ENCODE measurements around the gene RDX. TPM values are rescaled to one million over a fixed set of nuclear protein-coding genes. Genes with fewer than 3 reads are reported as not detected.
A peak's percentile ranks its signal among the peaks of the same experiment; 100 is the strongest.
"Not testable (repeated sequence)": the region's sequence is repeated elsewhere in the genome, so short reads cannot be mapped to it uniquely, and the experiment has no call there.

RDX gene
- total and polyA plus RNA-seq, 2 of the 4 experiments (the other 2 are of a cell fraction), result 61.1 to 72.4 TPM

- H3K4me2 ChIP-seq (ENCODE audit: low read depth, low read length); H3K9ac ChIP-seq (ENCODE audit: low read depth, low read length); H2AK5ac ChIP-seq (ENCODE audit: low read depth, low read length); H3K23ac ChIP-seq (ENCODE audit: low read depth, low read length); H4K5ac ChIP-seq (ENCODE audit: low read depth, low read length); H3K9me3 ChIP-seq (ENCODE audit: control insufficient read depth, insufficient read depth, low read length); H2AFZ ChIP-seq (replicated peaks; ENCODE audit: low read length, poor library complexity); H4K20me1 ChIP-seq (ENCODE audit: insufficient read depth, low read length); H3K56ac ChIP-seq (ENCODE audit: extremely low read depth, insufficient read depth, low read length); H4K8ac ChIP-seq (ENCODE audit: low read depth in 2 of 2, low read length in 2 of 2); H3K14ac ChIP-seq (replicated peaks; ENCODE audit: low read depth, low read length); dilution Hi-C loops (cut with HindIII; ENCODE audit: low sequenced_read_pairs, unreplicated experiment); BruUV-seq (replicated peaks); H4K91ac ChIP-seq (ENCODE audit: insufficient read depth, low read depth, low read length); H2BK15ac ChIP-seq (ENCODE audit: low read depth, low read length); H3K27ac ChIP-seq (ENCODE audit: insufficient read depth, low read length); H3K79me1 ChIP-seq (ENCODE audit: low read depth in 1 of 2, low read length in 2 of 2); H3K36me3 ChIP-seq (ENCODE audit: control insufficient read depth, insufficient read depth, low read length); H2AK9ac ChIP-seq (replicated peaks; ENCODE audit: low read depth, low read length, poor library complexity); H3K4ac ChIP-seq (ENCODE audit: low read depth, low read length); POLR2A ChIA-PET (ENCODE audit: unreplicated experiment); H3K27me3 ChIP-seq (ENCODE audit: control insufficient read depth, insufficient read depth, low read length); H2BK20ac ChIP-seq (ENCODE audit: low read depth, low read length); H3K4me3 ChIP-seq (ENCODE audit: insufficient read depth, low read depth, low read length); H2BK120ac ChIP-seq (ENCODE audit: low read depth, low read length): not testable (repeated sequence)
- ATAC-seq (ENCODE audit: low read depth) (peak; percentile 53), DNase-seq (peak; percentile 88)
- in situ Hi-C loops (cut with MboI; ENCODE audit: low sequenced_read_pairs) (loop anchor here (25.0 kb wide), 1 partner anchor 232 kb away; no protein-coding TSS in a partner anchor), intact Hi-C loops (cut with micrococcal nuclease) (loop anchor here (10.0 kb wide), 1 partner anchor 339 kb away; no protein-coding TSS in a partner anchor)
- peaks cover 19% of the 10 kb centered on the region for H3K9me1 ChIP-seq (ENCODE audit: insufficient read depth, low read length)
- TF ChIP-seq FOS (IDR thresholded peaks at IDR 0.05; ENCODE audit: low read depth, low read length) (peak; percentile 45; the same call in 1 of the 2 replicates), RCOR1 (IDR thresholded peaks at IDR 0.05; ENCODE audit: insufficient replicate concordance, low read length) (peak; percentile 48), BHLHE40 (IDR thresholded peaks at IDR 0.05; ENCODE audit: low read depth, low read length) (peak; percentile 18; the same call in 1 of the 2 replicates)
- peak overlapping the region; percentile 32; the same call in 1 of the 2 replicates for H3K18ac ChIP-seq (ENCODE audit: low read depth, low read length)
- H3K4me1 ChIP-seq (ENCODE audit: control insufficient read depth, insufficient read depth, low read length), result peaks cover 22% of the 10 kb centered on the region
- WGBS, 2 experiments (ENCODE audit: extremely low coverage in 2 of 2, insufficient read length in 1 of 2), result no CpG with 5 or more reads among the region's 10 CpGs
- H2BK5ac ChIP-seq (ENCODE audit: low read depth, low read length, poor library complexity, severe bottlenecking), result peak overlapping the region; percentile 49
- CTCF ChIA-PET, result interaction anchor here (0.6 kb wide), 1 partner anchor 43 kb away, joined by 3 read pairs; no protein-coding TSS in a partner anchor
These were observed 102.1 kb downstream of the RDX start for GRCh38 chr11:110194211-110194766.

GRCh38 chr11:110192604-110193282, 103.7 kb downstream of the RDX start:
- H3K27me3 ChIP-seq (ENCODE audit: control insufficient read depth, insufficient read depth, low read length); H2AFZ ChIP-seq (replicated peaks; ENCODE audit: low read length, poor library complexity); H3K9me3 ChIP-seq (ENCODE audit: control insufficient read depth, insufficient read depth, low read length); BruUV-seq (replicated peaks); H3K14ac ChIP-seq (replicated peaks; ENCODE audit: low read depth, low read length); H4K8ac ChIP-seq (ENCODE audit: low read depth in 2 of 2, low read length in 2 of 2); CTCF ChIA-PET; H3K79me1 ChIP-seq (ENCODE audit: low read depth in 1 of 2, low read length in 2 of 2); H2BK20ac ChIP-seq (ENCODE audit: low read depth, low read length); H3K4me2 ChIP-seq (ENCODE audit: low read depth, low read length); H3K27ac ChIP-seq (ENCODE audit: insufficient read depth, low read length); ATAC-seq (ENCODE audit: low read depth); H2AK5ac ChIP-seq (ENCODE audit: low read depth, low read length); H2BK15ac ChIP-seq (ENCODE audit: low read depth, low read length); H3K18ac ChIP-seq (ENCODE audit: low read depth, low read length); dilution Hi-C loops (cut with HindIII; ENCODE audit: low sequenced_read_pairs, unreplicated experiment); H3K56ac ChIP-seq (ENCODE audit: extremely low read depth, insufficient read depth, low read length); H3K4me3 ChIP-seq (ENCODE audit: insufficient read depth, low read depth, low read length); DNase-seq; H3K36me3 ChIP-seq (ENCODE audit: control insufficient read depth, insufficient read depth, low read length); H3K23ac ChIP-seq (ENCODE audit: low read depth, low read length); H4K91ac ChIP-seq (ENCODE audit: insufficient read depth, low read depth, low read length); H3K9ac ChIP-seq (ENCODE audit: low read depth, low read length); H4K5ac ChIP-seq (ENCODE audit: low read depth, low read length); H4K20me1 ChIP-seq (ENCODE audit: insufficient read depth, low read length); H2BK5ac ChIP-seq (ENCODE audit: low read depth, low read length, poor library complexity, severe bottlenecking); H2BK120ac ChIP-seq (ENCODE audit: low read depth, low read length); POLR2A ChIA-PET (ENCODE audit: unreplicated experiment); H2AK9ac ChIP-seq (replicated peaks; ENCODE audit: low read depth, low read length, poor library complexity); H3K4ac ChIP-seq (ENCODE audit: low read depth, low read length): not testable (repeated sequence)
- no CpG with 5 or more reads among the region's 4 CpGs for WGBS, 2 experiments (ENCODE audit: extremely low coverage in 2 of 2, insufficient read length in 1 of 2)
- in situ Hi-C loops (cut with MboI; ENCODE audit: low sequenced_read_pairs), result loop anchor here (25.0 kb wide), 1 partner anchor 230 kb away; no protein-coding TSS in a partner anchor
- H3K4me1 ChIP-seq (ENCODE audit: control insufficient read depth, insufficient read depth, low read length), result peaks cover 21% of the 10 kb centered on the region
- peaks cover 18% of the 10 kb centered on the region for H3K9me1 ChIP-seq (ENCODE audit: insufficient read depth, low read length)
- intact Hi-C loops (cut with micrococcal nuclease), result loop anchor here (10.0 kb wide), 1 partner anchor 338 kb away; no protein-coding TSS in a partner anchor
